CD14-positive monocyte (primary cell): ENCODE results near the gene C10orf105. TPM values are rescaled to one million over a fixed set of nuclear protein-coding genes. Genes with fewer than 3 reads are reported as not detected.

ENCODE experiments used
- DNase-seq, 3 donors: peaks; one replicate each; pipeline ENCODE4 v3.0.0-alpha.2; 2011 to 2022
- H2AFZ ChIP-seq: 2 replicates; pipeline ENCODE4 v1.6.0; 2012; ENCODE audit warnings: mild to moderate bottlenecking, low read depth, low read length, inconsistent platforms; ENCODE audit not compliant: insufficient read depth, poor library complexity, severe bottlenecking
- H3K27ac ChIP-seq, 2 donors: 1 replicate in 1 of 2; 2 replicates in 1 of 2; pipeline ENCODE4 v1.5.1; 2012 to 2013; ENCODE audit warnings: low read length in 2 of 2, control low read depth in 1 of 2, inconsistent platforms in 1 of 2, low read depth in 1 of 2, mild to moderate bottlenecking in 1 of 2
- H3K27me3 ChIP-seq, 2 donors: one replicate each; pipeline versions ENCODE4 v1.6.0 to v1.6.1; 2011 to 2013; ENCODE audit warnings: low read length in 2 of 2; ENCODE audit not compliant: control insufficient read depth in 2 of 2, insufficient read depth in 2 of 2
- H3K36me3 ChIP-seq, 2 donors: replicated peaks in 1 of 2; 1 replicate in 1 of 2; 2 replicates in 1 of 2; pipeline versions ENCODE4 v1.5.1 to v1.6.1; 2012 to 2013; ENCODE audit warnings: low read length in 2 of 2, control low read depth in 1 of 2, inconsistent platforms in 1 of 2, mild to moderate bottlenecking in 1 of 2; ENCODE audit not compliant: insufficient read depth in 2 of 2, control insufficient read depth in 1 of 2
- H3K4me1 ChIP-seq, 2 donors: 1 replicate in 1 of 2; 2 replicates in 1 of 2; pipeline versions ENCODE4 v1.5.1 to v1.6.1; 2012 to 2013; ENCODE audit warnings: low read length in 2 of 2, control low read depth in 1 of 2, inconsistent platforms in 1 of 2, mild to moderate bottlenecking in 1 of 2, moderate library complexity in 1 of 2; ENCODE audit not compliant: insufficient read depth in 2 of 2, control insufficient read depth in 1 of 2
- H3K4me2 ChIP-seq: replicated peaks from 2 replicates; pipeline ENCODE3; 2012; ENCODE audit warnings: low read length, moderate library complexity, mild to moderate bottlenecking; ENCODE audit not compliant: poor library complexity, severe bottlenecking; ENCODE audit errors: extremely low read depth
- H3K4me3 ChIP-seq, 3 experiments: fragments of 200-600 bp in 1 of 3; sonication (generic) in 1 of 3; replicated peaks in 1 of 3; 1 replicate in 2 of 3; 2 replicates in 1 of 3; pipeline ENCODE4 v1.5.1; 2011 to 2013; ENCODE audit warnings: low read length in 3 of 3, mild to moderate bottlenecking in 3 of 3, control low read depth in 2 of 3, low read depth in 2 of 3, inconsistent platforms in 1 of 3, moderate library complexity in 1 of 3
- H3K79me2 ChIP-seq: 2 replicates; pipeline ENCODE4 v1.6.0; 2012; ENCODE audit warnings: mild to moderate bottlenecking, control low read depth, inconsistent platforms, low read length, moderate library complexity; ENCODE audit not compliant: insufficient read depth
- H3K9ac ChIP-seq: 2 replicates; pipeline ENCODE4 v1.6.0; 2017; ENCODE audit warnings: low read length, mild to moderate bottlenecking; ENCODE audit not compliant: insufficient read depth, poor library complexity, severe bottlenecking
- H3K9me3 ChIP-seq, 2 donors: replicated peaks in 1 of 2; 1 replicate in 1 of 2; 2 replicates in 1 of 2; pipeline versions ENCODE4 v1.5.1 to v1.6.1; 2012 to 2013; ENCODE audit warnings: low read length in 2 of 2, control low read depth in 1 of 2; ENCODE audit not compliant: control insufficient read depth in 1 of 2, insufficient read depth in 1 of 2
- H4K20me1 ChIP-seq: 2 replicates; pipeline ENCODE4 v1.6.0; 2012; ENCODE audit warnings: mild to moderate bottlenecking, low read length, control low read depth, moderate library complexity; ENCODE audit not compliant: insufficient read depth
- H3K27ac Mint-ChIP-seq, 7 donors: one replicate each; pipeline ENCODE4 v1.8.0; 2020; ENCODE audit warnings: mild to moderate bottlenecking in 7 of 7, mixed read lengths in 7 of 7, moderate library complexity in 6 of 7, inconsistent platforms in 2 of 7
- H3K27me3 Mint-ChIP-seq, 3 donors: one replicate each; pipeline ENCODE4 v1.8.0; 2021 to 2022; ENCODE audit warnings: low read depth in 3 of 3, mild to moderate bottlenecking in 3 of 3, mixed read lengths in 3 of 3, moderate library complexity in 3 of 3, inconsistent platforms in 1 of 3
- H3K36me3 Mint-ChIP-seq, 2 donors: one replicate each; pipeline ENCODE4 v1.8.0; 2020; ENCODE audit warnings: mixed read lengths in 2 of 2, inconsistent platforms in 1 of 2, mild to moderate bottlenecking in 1 of 2
- H3K4me1 Mint-ChIP-seq: one replicate; pipeline ENCODE4 v1.8.0; 2020; ENCODE audit warnings: mild to moderate bottlenecking, mixed read lengths
- H3K4me3 Mint-ChIP-seq, 2 donors: one replicate each; pipeline ENCODE4 v1.8.0; 2020; ENCODE audit warnings: mild to moderate bottlenecking in 2 of 2, mixed read lengths in 2 of 2, moderate library complexity in 1 of 2
- H3K9me3 Mint-ChIP-seq, 7 donors: one replicate each; pipeline ENCODE4 v1.8.0; 2020 to 2022; ENCODE audit warnings: mixed read lengths in 7 of 7, mild to moderate bottlenecking in 6 of 7, moderate library complexity in 6 of 7, inconsistent platforms in 2 of 7
- CTCF ChIP-seq: fragments of 200-600 bp; IDR thresholded peaks from one replicate; pipeline ENCODE4 v1.8.0; 2022; ENCODE audit warnings: antibody characterized with exemption, mild to moderate bottlenecking
- WGBS: methylation state at CpG from one replicate; pipeline ENCODE4 v1.1.5; 2013; ENCODE audit warnings: missing lambda C conversion rate; ENCODE audit not compliant: insufficient coverage; 5-methylcytosine and 5-hydroxymethylcytosine counted together
- intact Hi-C, 2 donors: fragments of 100-400 bp; cut with micrococcal nuclease; formaldehyde crosslinking; loops; one replicate each; pipeline versions ENCODE4 v1.15.0 to v1.15.1; 2023
- polyA plus RNA-seq, 3 donors: library from polyadenylated mRNA; depleted of rRNA in 1 of 3; unstranded in 2 of 3; stranded (reverse) in 1 of 3; fragments of 300-500 nt in 2 of 3; fragments of >200 nt in 1 of 3; fragmentation: Illumina TruSeq in 2 of 3; gene quantifications; 1 replicate in 2 of 3; 2 replicates in 1 of 3; pipeline ENCODE4 v1.2.3, GENCODE V29; 2012 to 2021

The C10orf105 gene
- polyA plus RNA-seq, 3 donors: 0.18 to 2.4 (median 0.48) TPM

GRCh38 chr10:71694039-71694501, 25.5 kb downstream of the C10orf105 start:
- peaks cover 0 to 9% (median 6%) of the 10 kb centered on the region in 7 donors for H3K9me3 Mint-ChIP-seq
- Histone ChIP-seq H3K79me2 (peaks cover 16% of the 10 kb centered on the region), H3K4me2 (peak overlapping the region; percentile 72), H3K36me3 (no peaks in the 10 kb centered on the region), H3K4me3 (peak overlapping the region; percentile 0 to 58 (median 13)), H3K27ac (peak overlapping the region; percentile 92 to 96), H2AFZ (peak overlapping the region; percentile 43), H3K4me1 (peaks cover 70 to 76% of the 10 kb centered on the region in 2 donors), H3K9ac (peak overlapping the region; percentile 68), H4K20me1 (no peaks in the 10 kb centered on the region), H3K9me3 (peaks cover 0 to 10% of the 10 kb centered on the region in 2 donors), H3K27me3 (no peaks in the 10 kb centered on the region)
- peaks cover 0 to 5% (median 0%) of the 10 kb centered on the region in 3 donors for H3K27me3 Mint-ChIP-seq
- no peak for TF ChIP-seq CTCF
- 8% methylated on average over 12 of the region's 18 CpGs for WGBS
- H3K36me3 Mint-ChIP-seq: peaks cover 10 to 30% of the 10 kb centered on the region in 2 donors
- peak; percentile 46 to 71 (median 52) for DNase-seq
- peaks cover 67% of the 10 kb centered on the region for H3K4me1 Mint-ChIP-seq
- H3K27ac Mint-ChIP-seq: peak overlapping the region; percentile 90 to 97 (median 94)
- peak overlapping the region; percentile 72 to 86 for H3K4me3 Mint-ChIP-seq
- intact Hi-C loops: loop anchor here (5.0 kb wide), 2 partner anchors 57 to 312 kb away; no protein-coding TSS in a partner anchor

GRCh38 chr10:71693377-71693776, 26.2 kb downstream of the C10orf105 start:
- DNase-seq: peak in 2 of 3 donors; percentile 40 to 43
- peaks cover 8 to 27% of the 10 kb centered on the region in 2 donors for H3K36me3 Mint-ChIP-seq
- H3K4me1 ChIP-seq: peaks cover 63 to 69% of the 10 kb centered on the region in 2 donors
- H3K9me3 Mint-ChIP-seq: peaks cover 0 to 12% (median 6%) of the 10 kb centered on the region in 7 donors
- peaks cover 0 to 5% (median 0%) of the 10 kb centered on the region in 3 donors for H3K27me3 Mint-ChIP-seq
- TF ChIP-seq CTCF: no peak
- H3K27me3 ChIP-seq: no peaks in the 10 kb centered on the region
- H4K20me1 ChIP-seq: no peaks in the 10 kb centered on the region
- H3K4me2 ChIP-seq: peak overlapping the region; percentile 72
- H3K27ac ChIP-seq: peak overlapping the region; percentile 92 to 96
- H3K4me1 Mint-ChIP-seq: peaks cover 60% of the 10 kb centered on the region
- peak overlapping the region in 2 of 3 experiments; percentile 13 to 58 for H3K4me3 ChIP-seq
- intact Hi-C loops: loop anchor here (5.0 kb wide), 2 partner anchors 56 to 311 kb away; no protein-coding TSS in a partner anchor
- peaks cover 0 to 15% of the 10 kb centered on the region in 2 donors for H3K9me3 ChIP-seq
- H2AFZ ChIP-seq: no peak overlapping the region
- peak overlapping the region; percentile 90 to 97 (median 94) for H3K27ac Mint-ChIP-seq
- H3K79me2 ChIP-seq: peaks cover 16% of the 10 kb centered on the region
- no CpG with 5 or more reads among the region's 5 CpGs for WGBS
- no peaks in the 10 kb centered on the region for H3K36me3 ChIP-seq
- peak overlapping the region; percentile 72 to 86 for H3K4me3 Mint-ChIP-seq
- peak overlapping the region; percentile 68 for H3K9ac ChIP-seq
